ENCODE data around the gene CRELD2.
A peak's percentile ranks its signal among the peaks of the same experiment; 100 is the strongest.

The CRELD2 gene

DNA sequence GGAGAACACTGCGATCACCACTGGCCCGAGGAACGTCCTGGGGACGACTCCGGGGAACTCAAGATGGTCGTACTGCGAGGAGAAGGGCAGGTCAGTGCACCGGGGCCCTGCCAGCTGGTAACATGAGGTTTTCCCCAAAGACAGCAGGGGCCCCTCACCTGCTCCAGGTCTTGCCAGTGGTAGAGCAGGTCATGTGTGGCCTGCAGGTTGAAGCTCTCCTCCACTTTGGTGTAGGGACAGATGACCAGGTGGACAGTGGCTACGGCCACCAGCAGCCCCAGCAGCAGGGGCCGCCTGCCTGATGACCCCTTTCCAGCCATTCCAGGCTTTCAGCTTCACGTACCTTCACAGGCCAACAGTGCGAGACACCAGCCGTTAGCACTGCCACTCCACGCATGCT lies 5.0 kb upstream of the CRELD2 start:
- DNase-seq, result no peak

DNA sequence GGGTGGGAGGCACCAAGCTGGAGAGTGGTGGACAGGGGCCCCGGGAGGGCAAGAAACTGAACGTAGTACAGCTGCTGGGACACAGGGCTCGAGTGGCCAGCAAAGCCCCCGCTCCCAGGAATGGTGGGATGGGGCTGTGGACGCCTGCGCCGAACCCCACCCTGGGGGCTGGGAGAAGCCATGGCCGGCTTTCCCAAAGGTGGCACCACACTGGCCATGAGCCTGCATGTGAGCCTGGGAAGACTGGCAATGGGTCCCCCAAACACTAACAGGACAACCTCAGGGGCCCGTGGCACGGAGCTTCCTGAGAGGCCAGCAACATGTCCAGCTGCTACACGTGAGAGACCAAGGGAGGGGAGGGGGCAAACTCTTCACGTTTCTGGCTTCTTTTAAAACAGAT lies 4.2 kb upstream of the CRELD2 start:
- no peak for DNase-seq

- DNase-seq, result no peak
These were observed 2.8 kb upstream of the CRELD2 start for GRCh38 chr22:49915610-49916009.

- DNase-seq, result no peak
These were observed 1.6 kb upstream of the CRELD2 start for GRCh38 chr22:49916831-49917230.

- no peak for DNase-seq
These were observed 762 bp downstream of the CRELD2 start for GRCh38 chr22:49918911-49919881.

GRCh38 chr22:49920859-49921258 lies 2.4 kb downstream of the CRELD2 start:
- no peak for DNase-seq

DNA sequence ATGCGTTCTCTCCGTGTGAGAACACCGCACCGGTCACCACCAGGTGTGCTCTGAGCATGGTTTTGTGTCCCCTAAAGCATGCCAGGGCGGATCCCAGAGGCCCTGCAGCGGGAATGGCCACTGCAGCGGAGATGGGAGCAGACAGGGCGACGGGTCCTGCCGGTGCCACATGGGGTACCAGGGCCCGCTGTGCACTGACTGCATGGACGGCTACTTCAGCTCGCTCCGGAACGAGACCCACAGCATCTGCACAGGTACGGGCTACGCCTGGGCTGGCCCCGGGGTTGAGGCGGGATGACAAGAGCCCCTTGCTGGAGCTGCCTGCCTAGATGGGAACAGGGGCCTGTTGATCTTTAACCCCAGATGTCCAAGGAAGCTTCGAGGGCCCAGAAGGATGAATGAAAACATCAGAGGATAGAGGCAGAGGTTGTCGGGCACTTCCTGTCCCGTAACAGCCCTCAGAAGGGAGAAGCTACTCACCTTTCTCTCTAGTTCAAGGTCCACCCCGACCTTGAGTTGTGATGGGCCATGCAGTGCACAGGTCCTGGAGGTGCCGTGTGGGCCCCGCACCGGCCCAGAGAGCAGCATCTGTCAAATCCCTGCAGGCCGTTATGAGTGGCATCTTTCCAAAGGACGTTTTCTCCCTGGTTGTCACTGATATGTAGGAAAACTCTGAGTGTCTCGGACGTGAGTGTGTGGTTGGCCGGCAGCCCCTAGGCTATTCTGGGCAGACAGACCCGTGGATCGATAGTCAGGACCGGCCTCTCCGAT lies 3.3 kb downstream of the CRELD2 start:
- no peak for DNase-seq

GRCh38 chr22:49922484-49922883 lies 4.0 kb downstream of the CRELD2 start:
- DNase-seq, result no peak

DNA sequence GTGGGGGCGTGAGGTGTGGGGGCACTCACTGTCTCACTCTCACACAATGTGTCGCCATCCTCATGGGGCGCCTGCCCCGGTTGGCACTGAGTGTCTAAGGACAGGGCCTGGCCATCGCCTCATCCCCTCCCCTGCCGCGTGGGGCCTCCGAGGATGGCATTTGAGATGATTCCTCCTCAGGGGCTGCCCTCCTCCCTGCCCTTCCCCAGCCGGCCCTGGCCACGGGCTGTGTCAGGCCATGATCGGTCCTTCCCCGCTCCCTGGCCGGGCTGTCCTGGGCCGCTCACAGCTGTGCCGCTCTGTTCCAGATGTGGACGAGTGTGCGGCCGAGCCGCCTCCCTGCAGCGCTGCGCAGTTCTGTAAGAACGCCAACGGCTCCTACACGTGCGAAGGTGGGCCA lies 4.5 kb downstream of the CRELD2 start:
- no peak for DNase-seq

GRCh38 chr22:49923445-49923844 lies 5.0 kb downstream of the CRELD2 start:
- no peak for DNase-seq

- DNase-seq, result no peak
These were observed 5.8 kb downstream of the CRELD2 start for GRCh38 chr22:49924113-49924833.

- no peak for DNase-seq
These were observed 7.2 kb downstream of the CRELD2 start for GRCh38 chr22:49925525-49926128.

GRCh38 chr22:49926916-49927315 lies 8.5 kb downstream of the CRELD2 start:
- DNase-seq, result no peak

- DNase-seq, result no peak
These were observed 9.2 kb downstream of the CRELD2 start for GRCh38 chr22:49927483-49928184.

GRCh38 chr22:49928185-49928495 lies 9.7 kb downstream of the CRELD2 start:
- DNase-seq, result no peak

GRCh38 chr22:49928555-49929210 lies 10.2 kb downstream of the CRELD2 start:
- DNase-seq, result no peak

DNA sequence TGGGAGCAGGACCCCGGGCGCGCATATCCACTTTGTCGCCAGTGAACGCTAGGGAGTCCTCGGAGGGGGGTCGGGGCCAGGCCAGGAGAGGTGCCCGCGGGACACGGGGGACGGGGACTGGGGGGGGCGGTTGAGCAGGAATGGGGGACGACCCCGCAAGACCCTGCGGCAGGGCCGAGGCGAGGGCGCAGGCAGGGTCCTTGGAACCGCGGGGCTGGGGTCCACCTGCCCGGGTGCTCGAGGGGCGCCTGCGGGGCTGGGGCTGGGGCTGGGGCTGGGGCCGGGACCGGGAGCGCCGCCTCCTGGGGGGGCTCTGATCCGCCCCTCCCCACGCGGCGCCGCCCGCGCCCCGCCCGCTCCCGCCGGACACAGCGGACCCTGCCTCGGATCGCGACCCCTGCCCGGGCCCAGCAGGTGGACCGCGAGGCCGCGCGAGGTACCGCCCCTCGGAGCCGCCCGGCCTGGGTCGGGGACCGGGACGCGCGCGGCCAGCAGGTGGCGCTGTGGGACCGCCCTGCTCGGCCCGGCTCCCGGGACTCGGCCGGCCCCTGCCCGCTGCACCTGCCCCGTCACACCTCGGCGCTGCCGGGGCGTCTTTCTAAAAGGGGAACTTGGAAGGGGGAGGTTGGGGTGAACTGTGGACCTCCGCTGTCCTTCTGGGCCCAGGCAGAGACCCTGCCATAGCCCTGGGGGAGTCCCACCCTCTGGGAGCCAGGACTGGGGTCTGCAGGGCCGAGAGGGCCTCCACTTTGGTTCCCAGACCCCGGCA lies 11.0 kb downstream of the CRELD2 start:
- DNase-seq, result no peak

GRCh38 chr22:49929994-49930575 lies 11.7 kb downstream of the CRELD2 start:
- DNase-seq, result no peak

- peak; percentile 52 for DNase-seq
These were observed 12.4 kb downstream of the CRELD2 start for GRCh38 chr22:49930596-49931412.
